Activated naive CD8-positive, alpha-beta T cell treated with anti-CD3 and anti-CD28 coated beads for 36 hours (primary cell): ENCODE data around the gene ECHS1. TPM values are rescaled to one million over a fixed set of nuclear protein-coding genes. Genes with fewer than 3 reads are reported as not detected.
A peak's percentile ranks its signal among the peaks of the same experiment; 100 is the strongest.
"Not testable (repeated sequence)": the region's sequence is repeated elsewhere in the genome, so short reads cannot be mapped to it uniquely, and the experiment has no call there.

Experiments used
- DNase-seq: peaks from one replicate; pipeline ENCODE4 v3.0.0; 2021
- H3K27ac Mint-ChIP-seq: one replicate; pipeline ENCODE4 v1.8.0; 2022; ENCODE audit warnings: mild to moderate bottlenecking, moderate library complexity, mixed read lengths
- H3K27me3 Mint-ChIP-seq: one replicate; pipeline ENCODE4 v1.8.0; 2022; ENCODE audit warnings: mild to moderate bottlenecking, mixed read lengths
- H3K36me3 Mint-ChIP-seq: one replicate; pipeline ENCODE4 v1.8.0; 2021; ENCODE audit warnings: mild to moderate bottlenecking, mixed read lengths
- H3K4me1 Mint-ChIP-seq: one replicate; pipeline ENCODE4 v1.8.0; 2021; ENCODE audit warnings: mixed read lengths
- H3K4me3 Mint-ChIP-seq: one replicate; pipeline ENCODE4 v1.8.0; 2022; ENCODE audit warnings: mild to moderate bottlenecking, moderate library complexity, mixed read lengths
- H3K9me3 Mint-ChIP-seq: one replicate; pipeline ENCODE4 v1.8.0; 2022; ENCODE audit warnings: mixed read lengths
- total RNA-seq, 2 experiments: library from RNA; stranded (reverse); gene quantifications; one replicate each; pipeline ENCODE4 v1.2.3, GENCODE V29; 2021

ECHS1 gene
- total RNA-seq, 2 experiments from 2014 or later: 58.1 to 62.2 TPM

DNA sequence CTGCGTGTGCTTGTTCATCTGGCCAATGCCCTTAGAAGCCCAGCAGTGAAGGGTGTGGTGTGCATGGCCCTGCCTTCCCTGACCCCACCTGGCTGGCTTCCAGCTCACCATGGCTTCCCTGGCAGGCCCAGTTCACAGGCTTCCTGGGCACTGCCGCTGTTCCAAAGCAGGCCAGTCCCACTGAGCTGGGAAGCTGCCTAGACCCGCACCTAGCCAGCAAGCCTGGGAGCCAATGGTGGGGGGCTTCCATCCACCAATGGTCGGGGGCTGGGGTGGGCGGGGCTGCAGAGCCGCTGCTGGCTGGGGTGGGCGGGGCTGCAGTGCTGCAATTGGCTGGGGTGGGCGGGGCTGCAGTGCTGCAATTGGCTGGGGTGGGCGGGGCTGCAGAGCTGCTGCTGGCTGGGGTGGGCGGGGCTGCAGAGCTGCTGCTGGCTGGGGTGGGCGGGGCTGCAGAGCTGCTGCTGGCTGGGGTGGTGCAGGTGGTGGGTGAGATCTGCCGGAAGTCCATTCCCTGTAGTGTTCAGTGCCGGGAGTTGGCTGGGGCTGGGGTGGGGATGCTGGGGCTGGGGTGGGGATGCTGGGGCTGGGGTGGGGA lies 48.9 kb downstream of the ECHS1 start:
- no peak overlapping the region for H3K27ac Mint-ChIP-seq
- no peaks in the 10 kb centered on the region for H3K9me3 Mint-ChIP-seq
- peak; percentile 66 for DNase-seq
- H3K36me3 Mint-ChIP-seq: no peaks in the 10 kb centered on the region
- no peak overlapping the region for H3K4me3 Mint-ChIP-seq
- H3K4me1 Mint-ChIP-seq: peaks cover 8% of the 10 kb centered on the region
- H3K27me3 Mint-ChIP-seq: peaks cover 47% of the 10 kb centered on the region

GRCh38 chr10:133322064-133322709 lies 51.0 kb downstream of the ECHS1 start:
- H3K4me1 Mint-ChIP-seq, H3K27ac Mint-ChIP-seq, H3K4me3 Mint-ChIP-seq, H3K9me3 Mint-ChIP-seq, H3K36me3 Mint-ChIP-seq, DNase-seq: not testable (repeated sequence)
- H3K27me3 Mint-ChIP-seq: peaks cover 29% of the 10 kb centered on the region

- not testable (repeated sequence) for H3K4me1 Mint-ChIP-seq, H3K9me3 Mint-ChIP-seq, H3K27ac Mint-ChIP-seq, H3K4me3 Mint-ChIP-seq, DNase-seq, H3K36me3 Mint-ChIP-seq
- H3K27me3 Mint-ChIP-seq: peaks cover 17% of the 10 kb centered on the region
Measured at GRCh38 chr10:133320852-133321422, 52.2 kb downstream of the ECHS1 start.

GRCh38 chr10:133318494-133319127 lies 54.5 kb downstream of the ECHS1 start:
- Mint-ChIP-seq H3K27ac (no peak overlapping the region), H3K36me3 (no peaks in the 10 kb centered on the region), H3K4me1 (peaks cover 6% of the 10 kb centered on the region), H3K27me3 (peaks cover 12% of the 10 kb centered on the region), H3K4me3 (peak overlapping the region; percentile 48), H3K9me3 (no peaks in the 10 kb centered on the region)
- DNase-seq: peak; percentile 72

DNA sequence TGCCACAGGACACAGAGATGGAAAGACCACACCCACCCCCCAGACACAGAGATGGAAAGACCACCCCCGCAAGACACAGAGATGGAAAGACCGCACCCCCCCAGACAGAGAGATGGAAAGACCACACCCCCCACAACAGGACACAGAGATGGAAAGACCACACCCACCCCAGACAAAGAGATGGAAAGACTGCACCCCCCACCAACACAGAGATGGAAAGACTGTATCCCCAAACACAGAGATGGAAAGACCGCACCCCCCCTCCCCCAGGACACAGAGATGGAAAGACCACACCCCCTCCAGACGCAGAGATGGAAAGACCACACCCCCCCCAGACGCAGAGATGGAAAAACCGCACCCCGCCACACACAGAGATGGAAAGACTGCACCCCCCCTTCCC lies 56.4 kb downstream of the ECHS1 start:
- Mint-ChIP-seq H3K9me3 (no peaks in the 10 kb centered on the region), H3K4me3 (no peak overlapping the region), H3K27me3 (peaks cover 12% of the 10 kb centered on the region), H3K27ac (no peak overlapping the region), H3K36me3 (peaks cover 3% of the 10 kb centered on the region), H3K4me1 (peaks cover 6% of the 10 kb centered on the region)
- DNase-seq: no peak

GRCh38 chr10:133316266-133316665 lies 56.9 kb downstream of the ECHS1 start:
- Mint-ChIP-seq H3K27me3 (peaks cover 12% of the 10 kb centered on the region), H3K4me1 (peaks cover 6% of the 10 kb centered on the region), H3K9me3 (no peaks in the 10 kb centered on the region), H3K4me3 (no peak overlapping the region), H3K36me3 (peaks cover 3% of the 10 kb centered on the region), H3K27ac (no peak overlapping the region)
- DNase-seq: no peak

- H3K27ac Mint-ChIP-seq: no peak overlapping the region
- no peak overlapping the region for H3K4me3 Mint-ChIP-seq
- peaks cover 3% of the 10 kb centered on the region for H3K36me3 Mint-ChIP-seq
- peaks cover 12% of the 10 kb centered on the region for H3K27me3 Mint-ChIP-seq
- no peaks in the 10 kb centered on the region for H3K9me3 Mint-ChIP-seq
- peaks cover 6% of the 10 kb centered on the region for H3K4me1 Mint-ChIP-seq
- DNase-seq: no peak
Measured at GRCh38 chr10:133315847-133316246, 57.3 kb downstream of the ECHS1 start.

DNA sequence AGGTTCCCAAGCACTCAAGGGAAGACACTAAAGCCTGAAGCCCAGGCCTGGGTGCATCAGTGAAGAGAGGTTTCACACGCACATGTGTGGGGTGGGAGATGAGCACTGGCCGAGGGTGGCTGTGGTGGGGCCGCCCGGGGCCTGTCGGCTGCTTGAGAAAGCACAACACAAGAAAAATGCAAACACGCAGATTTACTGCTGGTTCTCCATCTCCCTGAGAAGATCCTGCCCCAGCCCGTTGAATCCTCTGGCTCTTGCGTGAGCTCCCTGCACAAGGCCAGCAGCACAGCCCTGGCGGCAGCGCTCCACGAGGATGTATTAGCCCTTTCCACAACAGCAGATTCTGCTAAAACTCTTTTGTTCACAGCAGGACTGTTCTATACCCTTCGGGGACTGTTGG lies 58.2 kb downstream of the ECHS1 start:
- no peak for DNase-seq
- no peak overlapping the region for H3K27ac Mint-ChIP-seq
- H3K9me3 Mint-ChIP-seq: no peaks in the 10 kb centered on the region
- H3K4me3 Mint-ChIP-seq: no peak overlapping the region
- H3K36me3 Mint-ChIP-seq: peaks cover 3% of the 10 kb centered on the region
- H3K4me1 Mint-ChIP-seq: peaks cover 6% of the 10 kb centered on the region
- peaks cover 7% of the 10 kb centered on the region for H3K27me3 Mint-ChIP-seq

GRCh38 chr10:133313192-133313591 lies 60.0 kb downstream of the ECHS1 start:
- Mint-ChIP-seq H3K27ac (no peak overlapping the region), H3K27me3 (no peaks in the 10 kb centered on the region), H3K36me3 (peaks cover 4% of the 10 kb centered on the region), H3K4me3 (no peak overlapping the region), H3K9me3 (no peaks in the 10 kb centered on the region), H3K4me1 (peaks cover 3% of the 10 kb centered on the region)
- no peak for DNase-seq

DNA sequence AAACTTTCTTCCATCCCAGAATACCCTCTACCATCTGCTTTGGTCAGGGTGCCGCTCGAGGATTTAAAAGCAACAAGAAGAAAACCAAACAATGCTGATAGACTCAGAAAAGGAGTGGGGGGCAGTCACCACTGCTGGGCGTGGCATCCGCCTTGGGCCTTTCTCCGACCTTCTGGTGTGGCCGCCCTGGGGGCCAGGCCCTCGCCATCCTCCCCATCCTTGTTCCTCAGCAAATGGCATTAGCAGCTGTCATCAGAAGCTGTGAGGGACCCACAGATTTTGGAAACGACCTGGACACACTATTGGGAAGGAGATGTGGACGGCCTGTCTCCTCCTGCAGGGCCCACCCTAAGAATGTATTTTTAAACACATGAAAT lies 60.4 kb downstream of the ECHS1 start:
- Mint-ChIP-seq H3K36me3 (peaks cover 5% of the 10 kb centered on the region), H3K9me3 (no peaks in the 10 kb centered on the region), H3K4me1 (peaks cover 4% of the 10 kb centered on the region), H3K4me3 (no peak overlapping the region), H3K27me3 (no peaks in the 10 kb centered on the region), H3K27ac (no peak overlapping the region)
- no peak for DNase-seq

Other genes starting within 250 kb of the ECHS1 start
- not detected for gene KNDC1, start 213.1 kb downstream of the ECHS1 start, total RNA-seq
- gene UTF1, start 143.1 kb downstream of the ECHS1 start, total RNA-seq: not detected
- not detected for gene VENTX, start 135.5 kb downstream of the ECHS1 start, total RNA-seq
- 10 to 100 TPM; 34.7 to 41.1 TPM for gene ADAM8, start 96.5 kb downstream of the ECHS1 start, total RNA-seq
- gene TUBGCP2, start 64.5 kb downstream of the ECHS1 start, total RNA-seq: 10 to 100 TPM; 53.3 to 57.8 TPM
- 10 to 100 TPM; 73.4 to 77.3 TPM for gene ZNF511, start 64.4 kb downstream of the ECHS1 start, total RNA-seq
- not detected for gene CALY, start 36.5 kb downstream of the ECHS1 start, total RNA-seq
- not detected for gene PRAP1, start 26.0 kb downstream of the ECHS1 start, total RNA-seq
- 10 to 100 TPM; 27.8 to 29.4 TPM for gene FUOM, start 15.3 kb downstream of the ECHS1 start, total RNA-seq
- 1 to 10 TPM; 4.6 to 4.7 TPM for gene PAOX, start 5.9 kb upstream of the ECHS1 start, total RNA-seq
- gene MTG1, start 20.8 kb upstream of the ECHS1 start, total RNA-seq: 10 to 100 TPM; 50.2 to 51.6 TPM
- not detected for gene SPRN, start 51.3 kb upstream of the ECHS1 start, total RNA-seq
- gene SCART1, start 80.6 kb upstream of the ECHS1 start, total RNA-seq: under 1 TPM; 0.28 to 0.45 TPM
- gene CYP2E1, start 154.0 kb upstream of the ECHS1 start, total RNA-seq: not detected
- gene SYCE1, start 192.2 kb upstream of the ECHS1 start, total RNA-seq: 1 to 10 TPM; 1.4 to 1.6 TPM